HepG2 (cell line): Measurements from ENCODE around the gene TMEM214. TPM values are rescaled to one million over a fixed set of nuclear protein-coding genes. Genes with fewer than 3 reads are reported as not detected.
A peak's percentile ranks its signal among the peaks of the same experiment; 100 is the strongest.

ENCODE experiments used
- CEBPZ ChIP-seq: IDR thresholded peaks from 2 replicates; pipeline ENCODE4 v1.6.1; 2012; ENCODE audit warnings: low read length, improper control_type of control experiment
- GATAD2A ChIP-seq: IDR thresholded peaks from 2 replicates; pipeline ENCODE4 v1.6.1; 2016
- KLF6 ChIP-seq: IDR thresholded peaks from 2 replicates; pipeline ENCODE4 v1.8.0; 2016; ENCODE audit warnings: missing biosample characterization, missing genetic modification reagents
- MAFF ChIP-seq: IDR thresholded peaks from 2 replicates; pipeline ENCODE4 v1.6.1; 2011; ENCODE audit warnings: low read depth, low read length, improper control_type of control experiment
- NR2F6 ChIP-seq, 2 experiments: IDR thresholded peaks; 2 replicates each; pipeline ENCODE4 v1.6.1; 2016; ENCODE audit warnings: antibody characterized with exemption in 1 of 2, mild to moderate bottlenecking in 1 of 2
- ZBTB7A ChIP-seq: sonication (generic); formaldehyde crosslinking; IDR thresholded peaks from 2 replicates; pipeline ENCODE4 v1.8.0; 2022; ENCODE audit warnings: mild to moderate bottlenecking, missing genetic modification reagents
- ZNF24 ChIP-seq: fragments of 450-650 bp; IDR thresholded peaks from 2 replicates; pipeline ENCODE4 v1.6.1; 2017; ENCODE audit warnings: antibody characterized with exemption, mild to moderate bottlenecking
- ZNF251 ChIP-seq: sonication (generic); formaldehyde crosslinking; IDR thresholded peaks from 2 replicates; pipeline ENCODE4 v1.9.0; 2021; ENCODE audit warnings: mild to moderate bottlenecking, missing genetic modification reagents
- ZNF530 ChIP-seq: sonication (generic); formaldehyde crosslinking; IDR thresholded peaks from 2 replicates; pipeline ENCODE4 v1.5.0; 2020; ENCODE audit warnings: low read depth, mild to moderate bottlenecking, missing genetic modification reagents
- ZNF558 ChIP-seq: sonication (generic); formaldehyde crosslinking; IDR thresholded peaks from 2 replicates; pipeline ENCODE4 v1.9.0; 2022; ENCODE audit warnings: mild to moderate bottlenecking, missing genetic modification reagents, borderline replicate concordance
- ZNF782 ChIP-seq: sonication (generic); formaldehyde crosslinking; IDR thresholded peaks from 2 replicates; pipeline ENCODE4 v1.4.0; 2020; ENCODE audit warnings: missing genetic modification reagents, mild to moderate bottlenecking, borderline replicate concordance
- polyA plus RNA-seq, 8 experiments: library from polyadenylated mRNA; depleted of rRNA in 3 of 8; stranded (reverse) in 7 of 8; unstranded in 1 of 8; fragments of >200 nt; fragmentation: Illumina TruSeq in 4 of 8; extraction: Trizol in 4 of 8; gene quantifications; 2 replicates each; pipeline versions ENCODE4 v1.2.1 to v1.2.3, GENCODE V29; 2011 to 2016; ENCODE audit warnings: low read depth in 4 of 8, missing spikeins in 1 of 8, mixed read lengths in 1 of 8; ENCODE audit not compliant: insufficient read depth in 1 of 8
- total RNA-seq, 5 experiments: library from RNA; depleted of rRNA; stranded (reverse); fragments of >200 nt; fragmentation: Illumina TruSeq; extraction: Trizol; gene quantifications; 2 replicates each; pipeline ENCODE4 v1.2.3, GENCODE V29; 2016; ENCODE audit warnings: low read depth in 1 of 5
- TF ChIP-seq, protein P1 (sequence below): sonication (generic); formaldehyde crosslinking; IDR thresholded peaks from 2 replicates; pipeline ENCODE4 v1.4.0; 2020; ENCODE audit warnings: low read depth, missing genetic modification reagents
- TF ChIP-seq, protein P2 (sequence below): sonication (generic); formaldehyde crosslinking; IDR thresholded peaks from 2 replicates; pipeline ENCODE4 v1.8.0; 2022; ENCODE audit warnings: mild to moderate bottlenecking, missing genetic modification reagents, moderate library complexity
- TF ChIP-seq, protein P3 (sequence below): sonication (generic); formaldehyde crosslinking; IDR thresholded peaks from 2 replicates; pipeline ENCODE4 v1.4.0; 2020; ENCODE audit warnings: mild to moderate bottlenecking, missing genetic modification reagents

TMEM214 gene
- total and polyA plus RNA-seq, 2 of the 13 experiments (the other 11 are each of a cell fraction or from before 2014, with no cell fraction given): 58.3 to 132 TPM

DNA sequence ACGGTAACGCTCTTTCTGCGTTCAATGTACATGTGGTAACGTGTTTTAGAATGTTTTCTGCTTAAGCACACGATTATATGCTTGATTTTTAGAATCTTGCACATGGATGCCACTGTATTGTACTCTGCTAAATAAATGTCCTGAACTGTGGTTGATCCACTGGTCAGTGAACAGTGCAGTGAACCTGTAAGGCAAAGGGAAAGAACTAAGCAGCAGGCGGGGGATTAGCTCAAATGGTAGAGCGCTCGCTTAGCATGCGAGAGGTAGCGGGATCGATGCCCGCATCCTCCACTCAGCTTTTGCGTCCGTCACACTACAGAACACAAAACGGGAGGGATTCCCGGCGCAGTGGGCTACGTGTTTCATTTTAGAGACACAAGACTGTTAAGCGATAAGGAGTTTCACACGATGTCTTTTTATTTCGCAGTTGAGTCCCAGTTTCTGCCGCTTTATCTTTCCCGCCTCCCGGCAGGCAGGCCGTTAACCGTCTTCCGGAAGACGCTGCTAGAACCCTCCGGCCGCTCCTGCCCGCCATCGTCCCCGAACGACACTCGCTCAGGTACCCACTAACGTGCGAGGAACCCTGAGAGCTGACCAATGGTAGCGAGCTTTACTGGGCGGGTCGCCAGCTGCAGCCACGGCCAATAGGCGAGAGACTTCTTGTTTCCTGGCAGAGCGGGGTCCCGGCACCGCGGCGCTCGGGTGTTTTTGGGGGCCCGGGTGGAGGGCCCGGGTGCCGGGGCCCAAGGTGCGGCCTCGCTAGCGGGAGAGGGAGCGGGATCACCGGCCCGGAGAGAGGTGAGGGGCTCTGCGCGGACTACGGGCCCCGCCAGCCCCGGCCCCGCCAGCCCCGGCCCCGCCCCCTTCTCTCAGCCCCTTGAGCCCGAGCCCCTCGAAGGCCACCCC, 18.5 kb downstream of the TMEM214 start, which contains the start of gene AGBL5 (continued):
- TF ChIP-seq CEBPZ (no peak), KLF6 (peak; percentile 99), ZNF782 (CRISPR knock-in tag) (peak; percentile 97), ZNF24 (peak; percentile 99), ZNF251 (CRISPR knock-in tag) (no peak), GATAD2A (peak; percentile 62), MAFF (no peak), ZNF558 (CRISPR knock-in tag) (peak; percentile 98; the same call in 1 of the 2 replicates), NR2F6 (IDR thresholded peaks at IDR 0.05) (no peak; the same call in 1 of the 2 replicates), NR2F6 (CRISPR knock-in tag; IDR thresholded peaks at IDR 0.05) (peak; percentile 40; the same call in 1 of the 2 replicates), ZNF530 (CRISPR knock-in tag) (peak; percentile 89; the same call in 1 of the 2 replicates), ZBTB7A (CRISPR knock-in tag) (no peak)
- TF ChIP-seq, protein P1, sequence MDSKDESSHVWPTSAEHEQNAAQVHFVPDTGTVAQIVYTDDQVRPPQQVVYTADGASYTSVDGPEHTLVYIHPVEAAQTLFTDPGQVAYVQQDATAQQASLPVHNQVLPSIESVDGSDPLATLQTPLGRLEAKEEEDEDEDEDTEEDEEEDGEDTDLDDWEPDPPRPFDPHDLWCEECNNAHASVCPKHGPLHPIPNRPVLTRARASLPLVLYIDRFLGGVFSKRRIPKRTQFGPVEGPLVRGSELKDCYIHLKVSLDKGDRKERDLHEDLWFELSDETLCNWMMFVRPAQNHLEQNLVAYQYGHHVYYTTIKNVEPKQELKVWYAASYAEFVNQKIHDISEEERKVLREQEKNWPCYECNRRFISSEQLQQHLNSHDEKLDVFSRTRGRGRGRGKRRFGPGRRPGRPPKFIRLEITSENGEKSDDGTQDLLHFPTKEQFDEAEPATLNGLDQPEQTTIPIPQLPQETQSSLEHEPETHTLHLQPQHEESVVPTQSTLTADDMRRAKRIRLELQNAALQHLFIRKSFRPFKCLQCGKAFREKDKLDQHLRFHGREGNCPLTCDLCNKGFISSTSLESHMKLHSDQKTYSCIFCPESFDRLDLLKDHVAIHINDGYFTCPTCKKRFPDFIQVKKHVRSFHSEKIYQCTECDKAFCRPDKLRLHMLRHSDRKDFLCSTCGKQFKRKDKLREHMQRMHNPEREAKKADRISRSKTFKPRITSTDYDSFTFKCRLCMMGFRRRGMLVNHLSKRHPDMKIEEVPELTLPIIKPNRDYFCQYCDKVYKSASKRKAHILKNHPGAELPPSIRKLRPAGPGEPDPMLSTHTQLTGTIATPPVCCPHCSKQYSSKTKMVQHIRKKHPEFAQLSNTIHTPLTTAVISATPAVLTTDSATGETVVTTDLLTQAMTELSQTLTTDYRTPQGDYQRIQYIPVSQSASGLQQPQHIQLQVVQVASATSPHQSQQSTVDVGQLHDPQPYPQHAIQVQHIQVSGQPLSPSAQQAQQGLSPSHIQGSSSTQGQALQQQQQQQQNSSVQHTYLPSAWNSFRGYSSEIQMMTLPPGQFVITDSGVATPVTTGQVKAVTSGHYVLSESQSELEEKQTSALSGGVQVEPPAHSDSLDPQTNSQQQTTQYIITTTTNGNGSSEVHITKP: peak; percentile 10; the same call in 1 of the 2 replicates
- TF ChIP-seq, protein P2, sequence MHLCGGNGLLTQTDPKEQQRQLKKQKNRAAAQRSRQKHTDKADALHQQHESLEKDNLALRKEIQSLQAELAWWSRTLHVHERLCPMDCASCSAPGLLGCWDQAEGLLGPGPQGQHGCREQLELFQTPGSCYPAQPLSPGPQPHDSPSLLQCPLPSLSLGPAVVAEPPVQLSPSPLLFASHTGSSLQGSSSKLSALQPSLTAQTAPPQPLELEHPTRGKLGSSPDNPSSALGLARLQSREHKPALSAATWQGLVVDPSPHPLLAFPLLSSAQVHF (CRISPR knock-in tag): peak; percentile 97
- TF ChIP-seq, protein P3, sequence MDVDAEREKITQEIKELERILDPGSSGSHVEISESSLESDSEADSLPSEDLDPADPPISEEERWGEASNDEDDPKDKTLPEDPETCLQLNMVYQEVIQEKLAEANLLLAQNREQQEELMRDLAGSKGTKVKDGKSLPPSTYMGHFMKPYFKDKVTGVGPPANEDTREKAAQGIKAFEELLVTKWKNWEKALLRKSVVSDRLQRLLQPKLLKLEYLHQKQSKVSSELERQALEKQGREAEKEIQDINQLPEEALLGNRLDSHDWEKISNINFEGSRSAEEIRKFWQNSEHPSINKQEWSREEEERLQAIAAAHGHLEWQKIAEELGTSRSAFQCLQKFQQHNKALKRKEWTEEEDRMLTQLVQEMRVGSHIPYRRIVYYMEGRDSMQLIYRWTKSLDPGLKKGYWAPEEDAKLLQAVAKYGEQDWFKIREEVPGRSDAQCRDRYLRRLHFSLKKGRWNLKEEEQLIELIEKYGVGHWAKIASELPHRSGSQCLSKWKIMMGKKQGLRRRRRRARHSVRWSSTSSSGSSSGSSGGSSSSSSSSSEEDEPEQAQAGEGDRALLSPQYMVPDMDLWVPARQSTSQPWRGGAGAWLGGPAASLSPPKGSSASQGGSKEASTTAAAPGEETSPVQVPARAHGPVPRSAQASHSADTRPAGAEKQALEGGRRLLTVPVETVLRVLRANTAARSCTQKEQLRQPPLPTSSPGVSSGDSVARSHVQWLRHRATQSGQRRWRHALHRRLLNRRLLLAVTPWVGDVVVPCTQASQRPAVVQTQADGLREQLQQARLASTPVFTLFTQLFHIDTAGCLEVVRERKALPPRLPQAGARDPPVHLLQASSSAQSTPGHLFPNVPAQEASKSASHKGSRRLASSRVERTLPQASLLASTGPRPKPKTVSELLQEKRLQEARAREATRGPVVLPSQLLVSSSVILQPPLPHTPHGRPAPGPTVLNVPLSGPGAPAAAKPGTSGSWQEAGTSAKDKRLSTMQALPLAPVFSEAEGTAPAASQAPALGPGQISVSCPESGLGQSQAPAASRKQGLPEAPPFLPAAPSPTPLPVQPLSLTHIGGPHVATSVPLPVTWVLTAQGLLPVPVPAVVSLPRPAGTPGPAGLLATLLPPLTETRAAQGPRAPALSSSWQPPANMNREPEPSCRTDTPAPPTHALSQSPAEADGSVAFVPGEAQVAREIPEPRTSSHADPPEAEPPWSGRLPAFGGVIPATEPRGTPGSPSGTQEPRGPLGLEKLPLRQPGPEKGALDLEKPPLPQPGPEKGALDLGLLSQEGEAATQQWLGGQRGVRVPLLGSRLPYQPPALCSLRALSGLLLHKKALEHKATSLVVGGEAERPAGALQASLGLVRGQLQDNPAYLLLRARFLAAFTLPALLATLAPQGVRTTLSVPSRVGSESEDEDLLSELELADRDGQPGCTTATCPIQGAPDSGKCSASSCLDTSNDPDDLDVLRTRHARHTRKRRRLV (CRISPR knock-in tag): no peak; the same call in 1 of the 2 replicates
